B cell (primary cell): ENCODE data around the gene ZNF646. TPM values are rescaled to one million over a fixed set of nuclear protein-coding genes. Genes with fewer than 3 reads are reported as not detected.

Experiments
- ATAC-seq: fragments of 200-7000 bp; cut with Tn5 transposase; one replicate; pipeline ENCODE4 v1.10.0; 2021; ENCODE audit warnings: low read depth, mild to moderate bottlenecking, moderate number of reproducible peaks, moderate library complexity
- CTCF ChIA-PET: fragments of 350-600 bp; sonication (Branson Sonifier 250); formaldehyde crosslinking; loops from one replicate; lab custom pipeline; 2021; ENCODE audit warnings: antibody characterized with exemption, inconsistent platforms; lab: Charles Lee
- POLR2A ChIA-PET: fragments of 350-600 bp; sonication (Branson Sonifier 250); formaldehyde crosslinking; loops from one replicate; lab custom pipeline; 2021; ENCODE audit warnings: antibody characterized with exemption; lab: Charles Lee
- DNase-seq: peaks from one replicate; pipeline ENCODE4 v3.0.0; 2013
- H2AFZ ChIP-seq: 2 replicates; pipeline ENCODE4 v1.6.1; 2012; ENCODE audit warnings: mild to moderate bottlenecking, low read depth, low read length; ENCODE audit not compliant: insufficient read depth, poor library complexity, severe bottlenecking
- H3K27ac ChIP-seq, 2 donors: 1 replicate in 1 of 2; 2 replicates in 1 of 2; pipeline ENCODE4 v1.5.1; 2012 to 2013; ENCODE audit warnings: low read length in 2 of 2, mild to moderate bottlenecking in 2 of 2, moderate library complexity in 1 of 2
- H3K27me3 ChIP-seq, 4 experiments: fragments of 200-600 bp in 1 of 4; sonication (generic) in 1 of 4; replicated peaks in 1 of 4; 1 replicate in 2 of 4; 2 replicates in 2 of 4; pipeline versions ENCODE4 v1.6.1 to v1.7.0; 2013 to 2016; ENCODE audit warnings: low read length in 3 of 4, mild to moderate bottlenecking in 2 of 4, mixed read lengths in 1 of 4, moderate library complexity in 1 of 4; ENCODE audit not compliant: insufficient read depth in 4 of 4, control insufficient read depth in 3 of 4; ENCODE audit errors: control extremely low read depth in 1 of 4
- H3K36me3 ChIP-seq, 2 experiments: replicated peaks in 1 of 2; 1 replicate in 1 of 2; 2 replicates in 1 of 2; pipeline versions ENCODE4 v1.6.1 to v1.7.1; 2013; ENCODE audit warnings: low read length in 1 of 2; ENCODE audit not compliant: insufficient read depth in 2 of 2, control insufficient read depth in 1 of 2; ENCODE audit errors: control extremely low read depth in 1 of 2, extremely low read depth in 1 of 2
- H3K4me1 ChIP-seq, 2 donors: fragments of 200-600 bp in 1 of 2; sonication (generic) in 1 of 2; 1 replicate in 1 of 2; 2 replicates in 1 of 2; pipeline versions ENCODE4 v1.5.1 to v1.6.1; 2013 to 2017; ENCODE audit warnings: low read length in 2 of 2; ENCODE audit not compliant: control insufficient read depth in 2 of 2, insufficient read depth in 2 of 2
- H3K4me2 ChIP-seq: replicated peaks from 2 replicates; pipeline ENCODE3; 2012; ENCODE audit warnings: mild to moderate bottlenecking, low read depth, low read length; ENCODE audit not compliant: poor library complexity, severe bottlenecking
- H3K4me3 ChIP-seq, 5 experiments: fragments of 200-600 bp in 1 of 5; sonication (generic) in 1 of 5; 1 replicate in 3 of 5; 2 replicates in 2 of 5; pipeline versions ENCODE4 v1.5.1 to v1.7.0; 2011 to 2016; ENCODE audit warnings: low read length in 4 of 5, mild to moderate bottlenecking in 4 of 5, low read depth in 2 of 5, control low read depth in 1 of 5, moderate library complexity in 1 of 5; ENCODE audit not compliant: insufficient read depth in 1 of 5; ENCODE audit errors: control extremely low read depth in 1 of 5, extremely low read depth in 1 of 5
- H3K79me2 ChIP-seq: fragments of 200-600 bp; sonication (generic); one replicate; pipeline ENCODE4 v1.6.0; 2016; ENCODE audit warnings: low read length; ENCODE audit not compliant: control insufficient read depth, insufficient read depth
- H3K9ac ChIP-seq: fragments of 200-600 bp; sonication (generic); 2 replicates; pipeline ENCODE4 v1.6.1; 2017; ENCODE audit warnings: mild to moderate bottlenecking, low read length, moderate library complexity
- H3K9me3 ChIP-seq, 3 donors: one replicate each; pipeline versions ENCODE4 v1.6.1 to v1.7.1; 2013; ENCODE audit warnings: low read length in 2 of 3; ENCODE audit not compliant: control insufficient read depth in 2 of 3, insufficient read depth in 1 of 3; ENCODE audit errors: control extremely low read depth in 1 of 3
- H4K20me1 ChIP-seq: 2 replicates; pipeline ENCODE4 v1.6.0; 2012; ENCODE audit warnings: mild to moderate bottlenecking, low read length; ENCODE audit not compliant: insufficient read depth, control insufficient read depth, poor library complexity, severe bottlenecking
- H3K27ac Mint-ChIP-seq: one replicate; pipeline ENCODE4 v1.8.0; 2021; ENCODE audit warnings: mixed read lengths
- H3K27me3 Mint-ChIP-seq: one replicate; pipeline ENCODE4 v1.8.0; 2021; ENCODE audit warnings: mixed read lengths
- H3K4me1 Mint-ChIP-seq: one replicate; pipeline ENCODE4 v1.8.0; 2021; ENCODE audit warnings: mixed read lengths
- H3K4me3 Mint-ChIP-seq: one replicate; pipeline ENCODE4 v1.8.0; 2021; ENCODE audit warnings: mixed read lengths
- H3K9me3 Mint-ChIP-seq: one replicate; pipeline ENCODE4 v1.8.0; 2022; ENCODE audit warnings: mixed read lengths; ENCODE audit not compliant: insufficient read depth
- EZH2 ChIP-seq: IDR thresholded peaks from 2 replicates; pipeline ENCODE4 v1.6.1; 2012; ENCODE audit warnings: borderline replicate concordance, low read depth, mild to moderate bottlenecking, moderate library complexity, low read length; ENCODE audit not compliant: insufficient read depth, poor library complexity, severe bottlenecking
- WGBS: methylation state at CpG from one replicate; pipeline ENCODE4 v1.1.5; 2013; ENCODE audit warnings: missing lambda C conversion rate; ENCODE audit not compliant: insufficient coverage; 5-methylcytosine and 5-hydroxymethylcytosine counted together
- intact Hi-C: fragments of 100-400 bp; cut with micrococcal nuclease; formaldehyde crosslinking; loops from one replicate; pipeline ENCODE4 v1.10.0; 2022
- polyA plus RNA-seq: library from polyadenylated mRNA; depleted of rRNA; stranded (reverse); fragments of >200 nt; gene quantifications from 2 replicates; pipeline ENCODE4 v1.2.3, GENCODE V29; 2012
- total RNA-seq, 2 donors: library from RNA; stranded (reverse); fragments of 120-200 nt in 1 of 2; gene quantifications; 1 replicate in 1 of 2; 2 replicates in 1 of 2; pipeline versions ENCODE4 v1.2.3 to v1.2.4, GENCODE V29; 2013 to 2022
- TF ChIP-seq, protein P1 (sequence below): fragments of 200-600 bp; IDR thresholded peaks from one replicate; pipeline ENCODE4 v1.8.0; 2022; ENCODE audit warnings: antibody characterized with exemption, mild to moderate bottlenecking

ZNF646 gene
- total and polyA plus RNA-seq, 2 donors (not counting 1 experiment from before 2014, with no cell fraction given), result 14.7 to 45.9 TPM

DNA sequence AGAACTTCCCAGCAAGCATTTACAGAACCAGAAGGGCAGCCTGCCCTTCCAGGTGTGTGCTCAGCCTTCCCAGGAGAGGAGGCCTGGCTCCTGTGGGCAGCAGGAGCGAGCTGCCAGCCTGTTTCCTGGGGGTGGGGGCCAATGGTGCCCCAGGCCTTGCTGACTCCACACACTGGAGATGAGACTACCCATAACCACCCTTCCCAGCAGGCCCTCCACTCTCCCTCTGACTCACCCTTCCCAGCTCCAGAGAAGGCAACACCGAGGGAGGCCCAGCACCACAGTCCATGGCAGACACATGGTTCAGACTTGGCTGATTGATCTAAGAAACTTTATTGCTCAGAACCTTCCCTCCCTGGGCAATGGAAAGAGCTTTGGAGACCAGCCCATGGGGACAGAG, 16.3 kb downstream of the ZNF646 start:
- H3K9me3 ChIP-seq, result no peaks in the 10 kb centered on the region
- no peak for TF ChIP-seq EZH2
- TF ChIP-seq, protein P1, sequence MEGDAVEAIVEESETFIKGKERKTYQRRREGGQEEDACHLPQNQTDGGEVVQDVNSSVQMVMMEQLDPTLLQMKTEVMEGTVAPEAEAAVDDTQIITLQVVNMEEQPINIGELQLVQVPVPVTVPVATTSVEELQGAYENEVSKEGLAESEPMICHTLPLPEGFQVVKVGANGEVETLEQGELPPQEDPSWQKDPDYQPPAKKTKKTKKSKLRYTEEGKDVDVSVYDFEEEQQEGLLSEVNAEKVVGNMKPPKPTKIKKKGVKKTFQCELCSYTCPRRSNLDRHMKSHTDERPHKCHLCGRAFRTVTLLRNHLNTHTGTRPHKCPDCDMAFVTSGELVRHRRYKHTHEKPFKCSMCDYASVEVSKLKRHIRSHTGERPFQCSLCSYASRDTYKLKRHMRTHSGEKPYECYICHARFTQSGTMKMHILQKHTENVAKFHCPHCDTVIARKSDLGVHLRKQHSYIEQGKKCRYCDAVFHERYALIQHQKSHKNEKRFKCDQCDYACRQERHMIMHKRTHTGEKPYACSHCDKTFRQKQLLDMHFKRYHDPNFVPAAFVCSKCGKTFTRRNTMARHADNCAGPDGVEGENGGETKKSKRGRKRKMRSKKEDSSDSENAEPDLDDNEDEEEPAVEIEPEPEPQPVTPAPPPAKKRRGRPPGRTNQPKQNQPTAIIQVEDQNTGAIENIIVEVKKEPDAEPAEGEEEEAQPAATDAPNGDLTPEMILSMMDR, result no peak
- DNase-seq (no peak), ATAC-seq (no peak)
- no peak overlapping the region for H3K4me3 ChIP-seq
- H2AFZ ChIP-seq, result no peak overlapping the region
- H4K20me1 ChIP-seq, result no peaks in the 10 kb centered on the region
- Mint-ChIP-seq H3K27ac (no peak overlapping the region), H3K9me3 (no peaks in the 10 kb centered on the region), H3K27me3 (no peaks in the 10 kb centered on the region), H3K4me3 (no peak overlapping the region), H3K4me1 (peaks cover 22% of the 10 kb centered on the region)
- POLR2A ChIA-PET, result no interaction called here
- H3K9ac ChIP-seq, result no peak overlapping the region
- intact Hi-C loops, result no loop called here
- H3K4me1 ChIP-seq, result peaks cover 11 to 23% of the 10 kb centered on the region in 2 donors
- H3K4me2 ChIP-seq, result no peak overlapping the region
- WGBS, result 100% methylated on average over 1 of the region's 2 CpGs
- no peaks in the 10 kb centered on the region for H3K27me3 ChIP-seq
- peaks cover 18% of the 10 kb centered on the region for H3K79me2 ChIP-seq
- peaks cover 0 to 10% of the 10 kb centered on the region in 2 experiments for H3K36me3 ChIP-seq
- no peak overlapping the region for H3K27ac ChIP-seq
- CTCF ChIA-PET, result interaction anchor here (0.8 kb wide), 1 partner anchor 106 kb away, joined by 3 read pairs; no protein-coding TSS in a partner anchor

- H4K20me1 ChIP-seq, result no peaks in the 10 kb centered on the region
- no peak for ATAC-seq
- H3K79me2 ChIP-seq, result peaks cover 18% of the 10 kb centered on the region
- TF ChIP-seq, protein P1, result no peak
- no peak for TF ChIP-seq EZH2
- Mint-ChIP-seq H3K9me3 (no peaks in the 10 kb centered on the region), H3K4me3 (peak overlapping the region; percentile 41), H3K4me1 (peaks cover 29% of the 10 kb centered on the region), H3K27me3 (no peaks in the 10 kb centered on the region), H3K27ac (peak overlapping the region; percentile 46)
- DNase-seq, result no peak
- ChIA-PET POLR2A (no interaction called here), CTCF (interaction anchor here (1.3 kb wide), 1 partner anchor 19 kb away, joined by 4 read pairs; the partner anchor contains the start of genes ZNF646 and ZNF668)
- H3K36me3 ChIP-seq, result peaks cover 0 to 9% of the 10 kb centered on the region in 2 experiments
- no peaks in the 10 kb centered on the region for H3K27me3 ChIP-seq
- H3K9me3 ChIP-seq, result no peaks in the 10 kb centered on the region
- no peak overlapping the region for H3K9ac ChIP-seq
- peaks cover 14 to 31% of the 10 kb centered on the region in 2 donors for H3K4me1 ChIP-seq
- no peak overlapping the region for H3K27ac ChIP-seq
- no peak overlapping the region for H3K4me2 ChIP-seq
- H3K4me3 ChIP-seq, result no peak overlapping the region
- H2AFZ ChIP-seq, result no peak overlapping the region
- WGBS, result 96% methylated on average over 2 of the region's 5 CpGs
- intact Hi-C loops, result no loop called here
These were observed 18.1 kb downstream of the ZNF646 start for GRCh38 chr16:31092330-31092729.
